ENCODE results near the gene RIMS3. TPM values are rescaled to one million over a fixed set of nuclear protein-coding genes. Genes with fewer than 3 reads are reported as not detected.

RIMS3 gene
- total RNA-seq, 1 donor from 2014 or later = 6.2 TPM

GRCh38 chr1:40658751-40659648, 6.5 kb downstream of the RIMS3 start:
- H3K36me3 Mint-ChIP-seq (ENCODE audit: low read depth) = no peaks in the 10 kb centered on the region
- H3K4me3 Mint-ChIP-seq = no peak overlapping the region
- CTCF ChIA-PET = interaction anchor here (0.5 kb wide), 1 partner anchor 1077 kb away, joined by 3 read pairs; no protein-coding TSS in a partner anchor
- H3K9me3 Mint-ChIP-seq = no peaks in the 10 kb centered on the region
- ATAC-seq (ENCODE audit: low read depth) (no peak), DNase-seq (no peak)
- peaks cover 11% of the 10 kb centered on the region for H3K4me1 Mint-ChIP-seq
- H3K27me3 Mint-ChIP-seq = peaks cover 6% of the 10 kb centered on the region
- POLR2A ChIA-PET = no interaction called here
- TF ChIP-seq, protein P1, sequence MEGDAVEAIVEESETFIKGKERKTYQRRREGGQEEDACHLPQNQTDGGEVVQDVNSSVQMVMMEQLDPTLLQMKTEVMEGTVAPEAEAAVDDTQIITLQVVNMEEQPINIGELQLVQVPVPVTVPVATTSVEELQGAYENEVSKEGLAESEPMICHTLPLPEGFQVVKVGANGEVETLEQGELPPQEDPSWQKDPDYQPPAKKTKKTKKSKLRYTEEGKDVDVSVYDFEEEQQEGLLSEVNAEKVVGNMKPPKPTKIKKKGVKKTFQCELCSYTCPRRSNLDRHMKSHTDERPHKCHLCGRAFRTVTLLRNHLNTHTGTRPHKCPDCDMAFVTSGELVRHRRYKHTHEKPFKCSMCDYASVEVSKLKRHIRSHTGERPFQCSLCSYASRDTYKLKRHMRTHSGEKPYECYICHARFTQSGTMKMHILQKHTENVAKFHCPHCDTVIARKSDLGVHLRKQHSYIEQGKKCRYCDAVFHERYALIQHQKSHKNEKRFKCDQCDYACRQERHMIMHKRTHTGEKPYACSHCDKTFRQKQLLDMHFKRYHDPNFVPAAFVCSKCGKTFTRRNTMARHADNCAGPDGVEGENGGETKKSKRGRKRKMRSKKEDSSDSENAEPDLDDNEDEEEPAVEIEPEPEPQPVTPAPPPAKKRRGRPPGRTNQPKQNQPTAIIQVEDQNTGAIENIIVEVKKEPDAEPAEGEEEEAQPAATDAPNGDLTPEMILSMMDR (IDR thresholded peaks at IDR 0.05) = no peak
- no peak overlapping the region for H3K27ac Mint-ChIP-seq
- intact Hi-C loops (cut with micrococcal nuclease) = no loop called here

DNA sequence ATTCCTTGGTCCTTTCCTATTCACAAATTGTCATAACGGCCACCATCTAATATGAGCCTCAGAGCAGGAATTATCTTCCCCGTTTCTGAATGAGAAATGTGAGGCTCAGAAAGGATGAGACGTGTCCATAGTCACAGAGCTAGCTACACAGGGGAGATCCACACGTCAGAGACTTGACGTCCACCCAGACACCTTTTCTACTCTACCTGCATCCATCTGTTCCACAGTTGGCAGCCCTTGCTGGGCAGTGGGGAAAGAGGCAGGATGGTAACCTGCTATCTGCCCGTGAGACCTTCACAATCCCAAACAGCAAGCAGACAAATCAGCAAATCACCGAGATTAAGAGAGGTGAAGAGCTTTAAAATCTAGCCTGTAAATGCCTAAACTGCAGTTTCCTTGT, 8.4 kb downstream of the RIMS3 start:
- ChIA-PET CTCF (no interaction called here), POLR2A (no interaction called here)
- Mint-ChIP-seq H3K4me3 (no peak overlapping the region), H3K36me3 (ENCODE audit: low read depth) (no peaks in the 10 kb centered on the region), H3K9me3 (no peaks in the 10 kb centered on the region), H3K4me1 (no peaks in the 10 kb centered on the region), H3K27ac (no peak overlapping the region), H3K27me3 (peaks cover 6% of the 10 kb centered on the region)
- DNase-seq (no peak), ATAC-seq (ENCODE audit: low read depth) (no peak)
- TF ChIP-seq, protein P1 (IDR thresholded peaks at IDR 0.05) = no peak
- intact Hi-C loops (cut with micrococcal nuclease) = no loop called here

DNA sequence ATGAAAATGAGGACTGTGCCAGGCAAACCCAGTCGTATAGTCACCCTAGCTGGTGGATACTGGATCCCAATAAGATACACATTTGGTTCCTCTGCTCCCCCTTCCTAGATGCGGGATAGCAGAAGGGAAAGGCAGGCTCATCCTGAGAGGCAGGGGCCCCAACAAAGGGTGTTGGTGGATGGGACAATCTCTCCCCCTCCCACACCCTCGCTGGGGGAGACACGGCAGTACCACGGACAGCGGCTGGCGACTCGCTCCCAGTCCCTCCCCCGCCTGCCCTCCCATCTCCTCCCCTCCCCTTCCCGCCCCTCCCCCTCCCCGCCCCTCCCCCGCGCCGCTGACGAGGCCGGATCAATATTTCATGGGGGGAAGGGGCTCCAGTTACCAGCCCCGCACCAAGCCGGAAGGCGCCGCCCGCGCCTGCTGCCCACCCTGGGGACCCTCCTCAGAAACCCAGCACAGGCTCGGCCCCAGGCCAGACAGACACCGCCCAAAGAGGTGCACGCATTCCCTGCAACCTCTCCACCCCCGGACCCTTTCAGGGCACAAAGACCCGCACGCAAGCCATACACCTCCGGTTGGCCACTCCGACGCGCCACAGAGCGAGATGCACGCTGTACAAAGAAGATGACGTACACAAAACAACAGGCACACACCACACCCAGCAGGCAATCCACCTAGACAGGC, 11.5 kb downstream of the RIMS3 start:
- TF ChIP-seq, protein P1 (IDR thresholded peaks at IDR 0.05) = no peak
- Mint-ChIP-seq H3K27me3 (peaks cover 9% of the 10 kb centered on the region), H3K9me3 (no peaks in the 10 kb centered on the region), H3K36me3 (ENCODE audit: low read depth) (no peaks in the 10 kb centered on the region), H3K27ac (no peak overlapping the region), H3K4me1 (no peaks in the 10 kb centered on the region), H3K4me3 (no peak overlapping the region)
- intact Hi-C loops (cut with micrococcal nuclease) = no loop called here
- CTCF ChIA-PET = no interaction called here
- DNase-seq (no peak), ATAC-seq (ENCODE audit: low read depth) (no peak)
- POLR2A ChIA-PET = no interaction called here

DNA sequence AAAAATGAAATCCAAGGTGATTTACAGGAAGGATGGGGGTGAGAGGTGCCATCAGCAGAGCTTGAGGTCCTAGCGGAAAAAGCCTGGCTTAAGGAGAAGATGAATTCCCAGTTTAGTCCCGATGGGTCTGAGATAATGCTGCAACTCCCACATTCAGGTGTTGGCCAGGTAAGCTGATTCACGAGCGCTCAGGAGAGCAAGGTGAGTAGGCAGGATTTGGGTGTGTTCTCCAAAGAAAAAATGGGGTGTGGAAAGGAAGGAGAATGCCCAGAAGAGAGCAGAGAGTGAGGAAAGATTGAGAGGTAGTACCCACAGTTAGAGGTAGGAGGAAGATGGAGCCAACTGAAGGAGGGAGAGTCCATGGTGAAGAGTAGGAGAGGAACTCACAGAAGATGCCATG, 12.5 kb downstream of the RIMS3 start:
- intact Hi-C loops (cut with micrococcal nuclease) = no loop called here
- DNase-seq (no peak), ATAC-seq (ENCODE audit: low read depth) (no peak)
- TF ChIP-seq, protein P1 (IDR thresholded peaks at IDR 0.05) = no peak
- Mint-ChIP-seq H3K27ac (no peak overlapping the region), H3K4me3 (no peak overlapping the region), H3K27me3 (peaks cover 9% of the 10 kb centered on the region), H3K4me1 (no peaks in the 10 kb centered on the region), H3K36me3 (ENCODE audit: low read depth) (no peaks in the 10 kb centered on the region), H3K9me3 (no peaks in the 10 kb centered on the region)
- ChIA-PET CTCF (no interaction called here), POLR2A (no interaction called here)

- ChIA-PET POLR2A (no interaction called here), CTCF (no interaction called here)
- H3K36me3 Mint-ChIP-seq (ENCODE audit: low read depth) = no peaks in the 10 kb centered on the region
- no peaks in the 10 kb centered on the region for H3K9me3 Mint-ChIP-seq
- no peak overlapping the region for H3K27ac Mint-ChIP-seq
- DNase-seq (no peak), ATAC-seq (ENCODE audit: low read depth) (no peak)
- TF ChIP-seq, protein P1 (IDR thresholded peaks at IDR 0.05) = no peak
- no peak overlapping the region for H3K4me3 Mint-ChIP-seq
- peaks cover 9% of the 10 kb centered on the region for H3K27me3 Mint-ChIP-seq
- no peaks in the 10 kb centered on the region for H3K4me1 Mint-ChIP-seq
- intact Hi-C loops (cut with micrococcal nuclease) = no loop called here
These were observed 13.0 kb downstream of the RIMS3 start for GRCh38 chr1:40652468-40652867.

All from activated B cell treated with CpG ODN at 0.5 μM for 24 hours (primary cell).